ENCODE results near the gene PATZ1. TPM values are rescaled to one million over a fixed set of nuclear protein-coding genes. Genes with fewer than 3 reads are reported as not detected.

The PATZ1 gene
- total and polyA plus RNA-seq, 2 experiments from 2014 or later, result 23.8 to 25.1 TPM

- Histone ChIP-seq H3K79me2 (no peaks in the 10 kb centered on the region), H3K4me1 (ENCODE audit: insufficient read depth) (no peaks in the 10 kb centered on the region), H4K20me1 (ENCODE audit: insufficient read depth, poor library complexity, severe bottlenecking) (no peaks in the 10 kb centered on the region), H2AFZ (no peak overlapping the region), H3K9me3 (ENCODE audit: low read depth) (no peaks in the 10 kb centered on the region), H3K4me3 (no peak overlapping the region), H3K27ac (no peak overlapping the region), H3K27me3 (no peaks in the 10 kb centered on the region), H3K36me3 (replicated peaks; ENCODE audit: insufficient read depth, low read depth) (no peaks in the 10 kb centered on the region), H3K9me2 (replicated peaks; ENCODE audit: insufficient read depth) (no peaks in the 10 kb centered on the region), H3K4me2 (no peak overlapping the region)
- TF ChIP-seq CTCF (IDR thresholded peaks at IDR 0.05; ENCODE audit: poor library complexity) (no peak), EZH2phosphoT487 (IDR thresholded peaks at IDR 0.05; ENCODE audit: low read depth, severe bottlenecking, unreplicated experiment) (no peak), EZH2 (IDR thresholded peaks at IDR 0.05; ENCODE audit: borderline replicate concordance) (no peak)
- DNase-seq (ENCODE audit: low spot score), result no peak
- WGBS (ENCODE audit: low lambda C conversion rate, missing lambda C conversion rate), result 48% methylated on average over 2 of the region's 3 CpGs
Measured at GRCh38 chr22:31302537-31302936, 43.6 kb downstream of the PATZ1 start.

GRCh38 chr22:31302006-31302405 lies 44.1 kb downstream of the PATZ1 start:
- Histone ChIP-seq H3K79me2 (no peaks in the 10 kb centered on the region), H3K4me2 (no peak overlapping the region), H3K27ac (no peak overlapping the region), H2AFZ (no peak overlapping the region), H3K36me3 (replicated peaks; ENCODE audit: insufficient read depth, low read depth) (no peaks in the 10 kb centered on the region), H3K9me2 (replicated peaks; ENCODE audit: insufficient read depth) (no peaks in the 10 kb centered on the region), H3K27me3 (no peaks in the 10 kb centered on the region), H3K9me3 (ENCODE audit: low read depth) (no peaks in the 10 kb centered on the region), H3K4me1 (ENCODE audit: insufficient read depth) (peaks cover 2% of the 10 kb centered on the region), H4K20me1 (ENCODE audit: insufficient read depth, poor library complexity, severe bottlenecking) (no peaks in the 10 kb centered on the region), H3K4me3 (no peak overlapping the region)
- no peak for TF ChIP-seq EZH2phosphoT487 (IDR thresholded peaks at IDR 0.05; ENCODE audit: low read depth, severe bottlenecking, unreplicated experiment)
- TF ChIP-seq EZH2 (IDR thresholded peaks at IDR 0.05; ENCODE audit: borderline replicate concordance), result no peak
- no peak for TF ChIP-seq CTCF (IDR thresholded peaks at IDR 0.05; ENCODE audit: poor library complexity)
- no peak for DNase-seq (ENCODE audit: low spot score)

- no peaks in the 10 kb centered on the region for H3K79me2 ChIP-seq
- H4K20me1 ChIP-seq (ENCODE audit: insufficient read depth, poor library complexity, severe bottlenecking), result no peaks in the 10 kb centered on the region
- H3K27me3 ChIP-seq, result no peaks in the 10 kb centered on the region
- H3K4me3 ChIP-seq, result no peak overlapping the region
- no peaks in the 10 kb centered on the region for H3K9me3 ChIP-seq (ENCODE audit: low read depth)
- peaks cover 12% of the 10 kb centered on the region for H3K4me1 ChIP-seq (ENCODE audit: insufficient read depth)
- DNase-seq (ENCODE audit: low spot score), result no peak
- no peak overlapping the region for H2AFZ ChIP-seq
- no peak overlapping the region for H3K4me2 ChIP-seq
- H3K36me3 ChIP-seq (replicated peaks; ENCODE audit: insufficient read depth, low read depth), result no peaks in the 10 kb centered on the region
- WGBS (ENCODE audit: low lambda C conversion rate, missing lambda C conversion rate), result 60% methylated on average over 3 of the region's 3 CpGs
- no peaks in the 10 kb centered on the region for H3K9me2 ChIP-seq (replicated peaks; ENCODE audit: insufficient read depth)
- no peak for TF ChIP-seq EZH2phosphoT487 (IDR thresholded peaks at IDR 0.05; ENCODE audit: low read depth, severe bottlenecking, unreplicated experiment)
- TF ChIP-seq CTCF (IDR thresholded peaks at IDR 0.05; ENCODE audit: poor library complexity), result no peak
- no peak for TF ChIP-seq EZH2 (IDR thresholded peaks at IDR 0.05; ENCODE audit: borderline replicate concordance)
- H3K27ac ChIP-seq, result no peak overlapping the region
Measured at GRCh38 chr22:31300896-31301295, 45.2 kb downstream of the PATZ1 start.
